Keratinocyte (primary cell): Measurements from ENCODE around the gene GLDN. TPM values are rescaled to one million over a fixed set of nuclear protein-coding genes. Genes with fewer than 3 reads are reported as not detected.
"Not testable (repeated sequence)": the region's sequence is repeated elsewhere in the genome, so short reads cannot be mapped to it uniquely, and the experiment has no call there.

Experiments
- DNase-seq: peaks from one replicate; pipeline ENCODE4 v3.0.0-alpha.2; 2011; ENCODE audit warnings: low read depth, missing footprints, low spot score
- FAIRE-seq: peaks from 2 replicates; lab custom pipeline; 2011; peaks lifted over from hg19 to GRCh38; lab: Jason Lieb, UNC
- H2AFZ ChIP-seq: 2 replicates; pipeline ENCODE4 v1.6.0; 2012; ENCODE audit warnings: low read length, control low read depth, inconsistent platforms; ENCODE audit not compliant: control insufficient read depth
- H3K27ac ChIP-seq: 2 replicates; pipeline ENCODE4 v1.5.1; 2011; ENCODE audit warnings: low read length; ENCODE audit not compliant: control insufficient read depth, insufficient read depth
- H3K27me3 ChIP-seq: 3 replicates; pipeline ENCODE4 v1.6.0; 2011; ENCODE audit warnings: low read length; ENCODE audit not compliant: control insufficient read depth, insufficient read depth; ENCODE audit errors: extremely low read depth
- H3K36me3 ChIP-seq, 2 experiments: 2 replicates in 1 of 2; 3 replicates in 1 of 2; pipeline ENCODE4 v1.5.1; 2011; ENCODE audit warnings: low read length in 2 of 2, mild to moderate bottlenecking in 1 of 2; ENCODE audit not compliant: control insufficient read depth in 2 of 2, insufficient read depth in 2 of 2; ENCODE audit errors: extremely low read depth in 1 of 2
- H3K4me1 ChIP-seq: 3 replicates; pipeline ENCODE4 v1.5.1; 2011; ENCODE audit warnings: low read length; ENCODE audit not compliant: control insufficient read depth, insufficient read depth; ENCODE audit errors: extremely low read depth
- H3K4me2 ChIP-seq: 3 replicates; pipeline ENCODE4 v1.6.0; 2011; ENCODE audit warnings: low read depth, low read length; ENCODE audit not compliant: control insufficient read depth, insufficient read depth; ENCODE audit errors: extremely low read depth
- H3K4me3 ChIP-seq, 3 experiments: fragments of 200-600 bp in 1 of 3; sonication (generic) in 1 of 3; 2 replicates in 2 of 3; 3 replicates in 1 of 3; pipeline ENCODE4 v1.5.1; 2011 to 2016; ENCODE audit warnings: low read length in 3 of 3, mild to moderate bottlenecking in 3 of 3, control low read depth in 2 of 3, inconsistent platforms in 1 of 3, low read depth in 1 of 3, mixed read lengths in 1 of 3, mixed run types in 1 of 3, moderate library complexity in 1 of 3; ENCODE audit not compliant: control insufficient read depth in 2 of 3, insufficient read depth in 2 of 3; ENCODE audit errors: extremely low read depth in 1 of 3
- H3K79me2 ChIP-seq: 2 replicates; pipeline ENCODE4 v1.6.0; 2012; ENCODE audit warnings: low read length; ENCODE audit not compliant: control insufficient read depth, insufficient read depth
- H3K9ac ChIP-seq: 3 replicates; pipeline ENCODE4 v1.6.0; 2011; ENCODE audit warnings: low read length; ENCODE audit not compliant: control insufficient read depth, insufficient read depth; ENCODE audit errors: extremely low read depth
- H3K9me1 ChIP-seq: 3 replicates; pipeline ENCODE4 v1.6.0; 2011; ENCODE audit warnings: low read length; ENCODE audit not compliant: control insufficient read depth, insufficient read depth; ENCODE audit errors: extremely low read depth
- H3K9me3 ChIP-seq: 2 replicates; pipeline ENCODE4 v1.5.1; 2012; ENCODE audit warnings: low read depth, low read length; ENCODE audit not compliant: control insufficient read depth
- H4K20me1 ChIP-seq: 3 replicates; pipeline ENCODE4 v1.6.0; 2011; ENCODE audit warnings: low read length; ENCODE audit not compliant: control insufficient read depth, insufficient read depth; ENCODE audit errors: extremely low read depth
- EZH2 ChIP-seq: IDR thresholded peaks from one replicate; pipeline ENCODE4 v1.6.1; 2012; ENCODE audit warnings: inconsistent platforms, mild to moderate bottlenecking, low read length, moderate library complexity
- dilution Hi-C: fragments of 300-500 bp; cut with MboI; formaldehyde crosslinking; loops from one replicate; pipeline ENCODE4 v1.7.0; 2020; ENCODE audit warnings: low sequenced_read_pairs; ENCODE audit not compliant: extremely low pct_ligation_motif_present
- polyA plus RNA-seq, 5 experiments: library from polyadenylated mRNA; depleted of rRNA in 3 of 5; stranded (reverse) in 3 of 5; stranded (forward) in 1 of 5; unstranded in 1 of 5; fragments of >200 nt; gene quantifications; 1 replicate in 1 of 5; 2 replicates in 3 of 5; 3 replicates in 1 of 5; pipeline versions ENCODE4 v1.2.1 to v1.2.3, GENCODE V29; 2011 to 2012; ENCODE audit warnings: missing spikeins in 2 of 5, low read depth in 1 of 5, low replicate concordance in 1 of 5
- TF ChIP-seq, protein P1 (sequence below), 3 experiments: IDR thresholded peaks in 1 of 3; conservative IDR thresholded peaks in 1 of 3; optimal IDR thresholded peaks in 1 of 3; 2 replicates in 2 of 3; 3 replicates in 1 of 3; pipeline versions ENCODE3 to v1.5.1; 2011; ENCODE audit warnings: low read length in 3 of 3, mild to moderate bottlenecking in 3 of 3, moderate library complexity in 2 of 3, control low read depth in 1 of 3, inconsistent platforms in 1 of 3; ENCODE audit not compliant: insufficient read depth in 2 of 3; ENCODE audit errors: extremely low read depth in 1 of 3

The GLDN gene
- polyA plus RNA-seq, 1 donor (not counting 4 experiments of a cell fraction or from before 2014, with no cell fraction given): 0.09 TPM

DNA sequence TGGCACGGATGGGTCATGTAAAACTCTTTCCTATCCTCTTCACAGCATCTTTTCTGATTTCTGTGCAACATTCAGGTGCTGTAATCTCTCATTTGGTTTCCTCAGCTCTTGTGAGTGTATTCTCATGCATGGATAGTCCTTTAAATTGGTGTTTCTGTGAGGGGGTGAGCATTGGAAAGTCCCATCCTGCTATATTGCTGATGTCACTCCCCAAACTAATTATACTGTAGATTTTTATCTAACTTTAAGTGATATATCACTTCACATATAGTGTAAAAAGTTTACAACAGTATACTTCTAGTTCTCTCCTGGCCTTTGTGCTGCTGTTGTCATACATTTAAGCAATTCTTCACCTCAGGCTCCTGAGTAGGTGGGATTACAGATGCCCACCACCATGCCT is 102.7 kb downstream of the GLDN start:
- Histone ChIP-seq H3K9ac (no peak overlapping the region), H3K4me3 (no peak overlapping the region), H3K27me3 (no peaks in the 10 kb centered on the region), H3K4me1 (peaks cover 9% of the 10 kb centered on the region), H3K4me2 (no peak overlapping the region), H4K20me1 (no peaks in the 10 kb centered on the region), H3K79me2 (no peaks in the 10 kb centered on the region), H3K9me3 (no peaks in the 10 kb centered on the region), H2AFZ (no peak overlapping the region), H3K27ac (no peak overlapping the region), H3K36me3 (no peaks in the 10 kb centered on the region), H3K9me1 (no peaks in the 10 kb centered on the region)
- TF ChIP-seq, protein P1, sequence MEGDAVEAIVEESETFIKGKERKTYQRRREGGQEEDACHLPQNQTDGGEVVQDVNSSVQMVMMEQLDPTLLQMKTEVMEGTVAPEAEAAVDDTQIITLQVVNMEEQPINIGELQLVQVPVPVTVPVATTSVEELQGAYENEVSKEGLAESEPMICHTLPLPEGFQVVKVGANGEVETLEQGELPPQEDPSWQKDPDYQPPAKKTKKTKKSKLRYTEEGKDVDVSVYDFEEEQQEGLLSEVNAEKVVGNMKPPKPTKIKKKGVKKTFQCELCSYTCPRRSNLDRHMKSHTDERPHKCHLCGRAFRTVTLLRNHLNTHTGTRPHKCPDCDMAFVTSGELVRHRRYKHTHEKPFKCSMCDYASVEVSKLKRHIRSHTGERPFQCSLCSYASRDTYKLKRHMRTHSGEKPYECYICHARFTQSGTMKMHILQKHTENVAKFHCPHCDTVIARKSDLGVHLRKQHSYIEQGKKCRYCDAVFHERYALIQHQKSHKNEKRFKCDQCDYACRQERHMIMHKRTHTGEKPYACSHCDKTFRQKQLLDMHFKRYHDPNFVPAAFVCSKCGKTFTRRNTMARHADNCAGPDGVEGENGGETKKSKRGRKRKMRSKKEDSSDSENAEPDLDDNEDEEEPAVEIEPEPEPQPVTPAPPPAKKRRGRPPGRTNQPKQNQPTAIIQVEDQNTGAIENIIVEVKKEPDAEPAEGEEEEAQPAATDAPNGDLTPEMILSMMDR (optimal IDR thresholded peaks at IDR 0.05 in 1 of 3, IDR thresholded peaks at IDR 0.05 in 1 of 3, conservative IDR thresholded peaks at IDR 0.05 in 1 of 3; ENCODE audit: extremely low read depth in 1 of 3, insufficient read depth in 2 of 3, low read length in 3 of 3): no peak
- no peak for TF ChIP-seq EZH2
- FAIRE-seq (no peak), DNase-seq (no peak)
- dilution Hi-C loops: no loop called here

DNA sequence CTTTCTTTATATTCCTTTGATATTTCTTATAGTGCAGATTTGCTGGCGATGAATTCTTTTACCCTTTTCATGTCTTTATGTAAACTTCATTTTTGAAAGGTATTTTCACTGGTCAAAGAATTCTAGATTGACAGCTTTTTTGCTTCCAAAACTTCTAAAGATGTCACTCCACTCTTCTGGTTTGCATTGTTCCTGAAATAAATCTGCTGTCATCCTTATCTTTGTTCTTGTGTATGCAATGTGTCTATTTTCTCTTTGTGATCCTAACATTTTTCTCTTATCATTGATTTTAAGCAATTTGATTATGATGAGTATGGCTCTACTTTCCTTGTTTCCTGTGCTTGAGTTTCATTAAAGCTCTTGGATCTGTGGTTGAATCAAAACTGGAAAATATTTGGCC is 103.4 kb downstream of the GLDN start:
- dilution Hi-C loops: no loop called here
- no peak for FAIRE-seq

DNA sequence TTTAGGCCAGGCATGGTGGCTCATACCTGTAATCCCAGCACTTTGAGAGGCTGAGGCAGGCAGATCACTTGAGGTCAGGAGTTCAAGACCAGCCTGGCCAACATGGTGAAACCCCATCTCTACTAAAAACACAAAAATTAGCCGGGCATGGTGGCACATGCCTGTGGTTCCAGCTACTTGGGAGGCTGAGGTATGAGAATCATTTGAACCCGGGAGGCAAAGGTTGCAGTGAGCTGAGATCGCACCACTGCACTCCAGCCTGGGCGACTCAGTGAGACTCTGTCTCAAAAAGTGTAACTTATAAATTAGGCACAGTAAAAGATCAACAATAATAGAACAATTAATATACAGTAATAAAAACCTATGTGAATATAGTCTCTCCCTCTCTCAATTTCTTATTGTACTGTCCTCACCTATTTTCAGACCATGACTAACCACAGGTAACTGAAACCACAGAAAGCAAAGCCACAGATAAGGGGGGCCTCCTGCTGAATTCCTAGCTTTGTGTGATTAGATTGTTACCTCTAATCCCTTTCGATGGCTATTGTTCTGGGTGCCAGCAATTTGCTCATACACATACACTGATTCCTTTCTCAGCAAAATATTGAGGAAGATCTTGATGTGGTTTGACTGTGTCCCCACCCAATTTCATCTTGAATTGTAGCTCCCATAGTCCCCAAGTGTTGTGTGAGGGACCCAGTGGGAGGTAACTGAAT is 104.7 kb downstream of the GLDN start:
- H3K27me3 ChIP-seq, H3K9me1 ChIP-seq, DNase-seq, H4K20me1 ChIP-seq, H3K36me3 ChIP-seq, dilution Hi-C loops, H3K27ac ChIP-seq, H3K79me2 ChIP-seq, H3K9ac ChIP-seq, H2AFZ ChIP-seq, H3K4me3 ChIP-seq, H3K9me3 ChIP-seq, FAIRE-seq, H3K4me2 ChIP-seq: not testable (repeated sequence)
- H3K4me1 ChIP-seq: peaks cover 25% of the 10 kb centered on the region

More for the DNA sequence above, 103.4 kb downstream of the GLDN start:
- no peaks in the 10 kb centered on the region for H3K9me1 ChIP-seq
- no peaks in the 10 kb centered on the region for H3K36me3 ChIP-seq
- H3K4me2 ChIP-seq: no peak overlapping the region
- no peak for TF ChIP-seq EZH2
- TF ChIP-seq, protein P1 (optimal IDR thresholded peaks at IDR 0.05 in 1 of 3, IDR thresholded peaks at IDR 0.05 in 1 of 3, conservative IDR thresholded peaks at IDR 0.05 in 1 of 3; ENCODE audit: extremely low read depth in 1 of 3, insufficient read depth in 2 of 3, low read length in 3 of 3): no peak
- H3K9me3 ChIP-seq: no peaks in the 10 kb centered on the region
- no peak overlapping the region for H3K9ac ChIP-seq
- no peak overlapping the region for H3K4me3 ChIP-seq
- no peaks in the 10 kb centered on the region for H3K79me2 ChIP-seq
- H3K27me3 ChIP-seq: no peaks in the 10 kb centered on the region
- H3K27ac ChIP-seq: no peak overlapping the region
- H3K4me1 ChIP-seq: peaks cover 16% of the 10 kb centered on the region
- no peak overlapping the region for H2AFZ ChIP-seq
- no peaks in the 10 kb centered on the region for H4K20me1 ChIP-seq
- no peak for DNase-seq
